Left lung (tissue), 10 donors: Measurements from ENCODE around the gene EFNA5. TPM values are rescaled to one million over a fixed set of nuclear protein-coding genes. Genes with fewer than 3 reads are reported as not detected.

Experiments
- ATAC-seq: fragments of 200-7000 bp; cut with Tn5 transposase; one replicate; pipeline ENCODE4 v1.9.1; 2020; ENCODE audit warnings: moderate library complexity
- DNase-seq, 4 donors: peaks; one replicate each; pipeline ENCODE4 v3.0.0-alpha.2; 2013 to 2020
- H3K27ac ChIP-seq, 2 donors: fragments of 200-600 bp; sonication (generic) in 1 of 2; one replicate each; pipeline versions ENCODE4 v1.5.0 to v1.8.0; 2020 to 2021
- H3K27me3 ChIP-seq, 2 donors: fragments of 200-600 bp; sonication (generic) in 1 of 2; one replicate each; pipeline versions ENCODE4 v1.5.0 to v1.8.0; 2020 to 2021
- H3K36me3 ChIP-seq, 2 donors: fragments of 200-600 bp; sonication (generic) in 1 of 2; one replicate each; pipeline versions ENCODE4 v1.5.0 to v1.8.0; 2020 to 2021
- H3K4me1 ChIP-seq, 2 donors: fragments of 200-600 bp; one replicate each; pipeline ENCODE4 v1.8.0; 2021
- H3K4me3 ChIP-seq, 2 donors: fragments of 200-600 bp; sonication (generic) in 1 of 2; one replicate each; pipeline versions ENCODE4 v1.5.0 to v1.8.0; 2020 to 2021; ENCODE audit warnings: mild to moderate bottlenecking in 1 of 2
- H3K9me3 ChIP-seq, 2 donors: fragments of 200-600 bp; sonication (generic) in 1 of 2; one replicate each; pipeline versions ENCODE4 v1.5.0 to v1.8.0; 2020 to 2021
- CTCF ChIP-seq, 2 donors: fragments of 200-600 bp; sonication (generic) in 1 of 2; IDR thresholded peaks; one replicate each; pipeline versions ENCODE4 v1.5.0 to v1.8.0; 2021; ENCODE audit warnings: antibody characterized with exemption in 2 of 2
- intact Hi-C, 2 donors: fragments of 100-400 bp; cut with DNase I; formaldehyde crosslinking; loops; one replicate each; pipeline versions ENCODE4 v1.11.2 to v1.14.2; 2022
- polyA plus RNA-seq, 6 donors: library from polyadenylated mRNA; unstranded; fragments of 120-200 nt; gene quantifications; one replicate each; pipeline ENCODE4 v1.2.1, GENCODE V29; 2013; ENCODE audit not compliant: insufficient read length in 6 of 6
- total RNA-seq, 2 donors: library from RNA; stranded (reverse); fragmentation: NEBNext Ultra II Directional; extraction: Animal tissue kit (Norgen Biotek cat#: 25700); gene quantifications; one replicate each; pipeline ENCODE4 v1.2.1, GENCODE V29; 2021
- donor health status: DM: no; HTN: yes; CAD: no.
- donor health status: DM: no; HTN: no; CAD: no.

EFNA5 gene
- total and polyA plus RNA-seq, 8 donors: 8.8 to 28.3 (median 22.8) TPM

- H3K27me3 ChIP-seq: no peaks in the 10 kb centered on the region
- ATAC-seq (no peak), DNase-seq (no peak)
- H3K36me3 ChIP-seq: no peaks in the 10 kb centered on the region
- H3K27ac ChIP-seq: no peak overlapping the region
- no peak for TF ChIP-seq CTCF (IDR thresholded peaks at IDR 0.05)
- no peaks in the 10 kb centered on the region for H3K9me3 ChIP-seq
- intact Hi-C loops: no loop called here
- H3K4me3 ChIP-seq: no peak overlapping the region
- H3K4me1 ChIP-seq: no peaks in the 10 kb centered on the region
Measured at GRCh38 chr5:107381189-107381856, 289.4 kb downstream of the EFNA5 start.

GRCh38 chr5:107380654-107381053 is 290.1 kb downstream of the EFNA5 start:
- Histone ChIP-seq H3K4me1 (no peaks in the 10 kb centered on the region), H3K4me3 (no peak overlapping the region), H3K27ac (no peak overlapping the region), H3K27me3 (no peaks in the 10 kb centered on the region), H3K9me3 (no peaks in the 10 kb centered on the region), H3K36me3 (no peaks in the 10 kb centered on the region)
- no peak for DNase-seq
- intact Hi-C loops: no loop called here
- TF ChIP-seq CTCF (IDR thresholded peaks at IDR 0.05): no peak
- no peak for ATAC-seq

GRCh38 chr5:107378218-107378899 is 292.4 kb downstream of the EFNA5 start:
- TF ChIP-seq CTCF (IDR thresholded peaks at IDR 0.05): no peak
- DNase-seq: no peak
- Histone ChIP-seq H3K36me3 (no peaks in the 10 kb centered on the region), H3K27ac (no peak overlapping the region), H3K27me3 (no peaks in the 10 kb centered on the region), H3K4me1 (no peaks in the 10 kb centered on the region), H3K4me3 (no peak overlapping the region), H3K9me3 (no peaks in the 10 kb centered on the region)
- ATAC-seq: no peak
- intact Hi-C loops: no loop called here

GRCh38 chr5:107377277-107377609 is 293.5 kb downstream of the EFNA5 start:
- Histone ChIP-seq H3K4me3 (no peak overlapping the region), H3K27me3 (no peaks in the 10 kb centered on the region)

More at GRCh38 chr5:107377277-107377609, 293.5 kb downstream of the EFNA5 start:
- no peak for ATAC-seq
- no peak for DNase-seq
- TF ChIP-seq CTCF (IDR thresholded peaks at IDR 0.05): no peak
- no peak overlapping the region for H3K27ac ChIP-seq
- intact Hi-C loops: no loop called here
- no peaks in the 10 kb centered on the region for H3K9me3 ChIP-seq
- no peaks in the 10 kb centered on the region for H3K4me1 ChIP-seq
- H3K36me3 ChIP-seq: no peaks in the 10 kb centered on the region
